Loucy (cell line): ENCODE data around the gene C1orf159.

ENCODE experiments used
- CTCF ChIP-seq: fragments of 200-600 bp; sonication (generic); conservative IDR thresholded peaks from 2 replicates; pipeline ENCODE4 v1.5.1; 2014; ENCODE audit warnings: mild to moderate bottlenecking, antibody characterized with exemption, low read length
- EZH2phosphoT487 ChIP-seq: fragments of 200-600 bp; IDR thresholded peaks from 2 replicates; pipeline ENCODE4 v1.6.1; 2018; ENCODE audit warnings: antibody characterized with exemption, mild to moderate bottlenecking, moderate library complexity, borderline replicate concordance

- TF ChIP-seq CTCF (no peak), EZH2phosphoT487 (no peak)
These were observed 72.0 kb downstream of the C1orf159 start for GRCh38 chr1:1043921-1044320.
